ENCODE measurements around the gene SELE.
"Not testable (repeated sequence)": the region's sequence is repeated elsewhere in the genome, so short reads cannot be mapped to it uniquely, and the experiment has no call there.

- TF ChIP-seq MAX, CTCF (IDR thresholded peaks at IDR 0.05; ENCODE audit: low read depth, low read length): not testable (repeated sequence)
These were observed 50.7 kb downstream of the SELE start for GRCh38 chr1:169683168-169683567.

Data from NB4 (cell line).